Measurements from ENCODE around the gene SLC12A7. TPM values are rescaled to one million over a fixed set of nuclear protein-coding genes. Genes with fewer than 3 reads are reported as not detected.

Gene SLC12A7
- total and polyA plus RNA-seq, 9 of the 15 experiments (the other 6 are each of a cell fraction or from before 2014, with no cell fraction given) = 0.01 to 3.1 (median 0.56) TPM

DNA sequence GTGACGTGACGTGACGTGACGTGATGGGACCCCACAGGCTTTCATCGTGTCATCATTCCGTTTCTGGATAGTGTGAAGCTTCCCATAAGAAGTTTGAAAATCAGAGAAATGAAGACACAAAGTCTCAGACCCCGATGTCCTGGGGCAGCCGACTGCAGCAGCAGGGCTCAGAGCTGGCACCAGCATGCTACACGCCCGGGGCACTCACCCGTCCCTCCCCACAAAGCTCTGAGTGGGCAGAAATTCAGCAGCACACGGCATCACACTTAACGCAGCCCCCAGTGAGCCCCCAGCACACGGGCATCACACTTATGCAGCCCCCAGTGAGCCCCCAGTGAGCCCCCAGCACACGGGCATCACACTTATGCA, 42.2 kb downstream of the SLC12A7 start (continued):
- no peak for TF ChIP-seq MLLT1 (IDR thresholded peaks at IDR 0.05)

DNA sequence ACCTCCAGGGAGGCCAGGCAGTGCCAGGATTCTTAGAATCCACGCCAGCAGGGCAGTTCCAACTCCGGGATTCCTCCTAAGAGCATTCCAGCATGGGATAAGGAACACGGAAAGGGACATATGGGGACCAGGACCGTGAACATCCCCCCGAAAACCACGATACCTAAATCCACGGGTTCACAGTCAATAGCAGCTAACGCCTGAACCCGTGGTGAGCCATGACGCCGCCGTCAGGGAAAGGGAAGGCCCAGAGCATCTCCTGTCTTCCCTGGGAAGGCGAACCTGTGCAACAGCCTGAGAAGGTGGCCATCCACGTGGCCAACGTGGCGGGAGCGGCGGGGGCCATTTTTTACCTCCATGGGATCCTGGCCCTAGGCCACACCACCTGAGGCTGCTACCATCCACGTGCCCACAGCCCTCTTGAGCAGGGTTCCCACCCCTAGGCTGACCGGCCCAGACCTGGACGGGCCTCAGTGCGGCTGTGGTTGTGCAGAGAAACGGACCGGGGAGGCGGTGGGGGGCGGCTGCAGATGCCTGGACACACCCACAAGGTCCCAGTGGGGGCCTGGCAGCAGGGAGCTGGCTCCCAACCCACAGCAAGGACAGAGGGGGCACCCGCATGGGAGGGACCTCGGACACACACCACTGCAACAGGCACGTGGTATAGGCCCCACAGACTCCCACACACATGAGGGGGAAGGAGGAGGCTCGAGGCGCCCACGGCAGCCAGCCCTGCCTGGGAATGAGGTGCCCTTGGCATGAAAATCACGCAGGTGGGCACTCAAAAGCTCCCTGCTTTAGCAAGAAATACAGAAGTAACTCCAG, 42.8 kb downstream of the SLC12A7 start:
- Histone ChIP-seq H3K4me1 (replicated peaks in 1 of 2; ENCODE audit: control insufficient read depth in 2 of 2, insufficient read depth in 2 of 2, low read length in 2 of 2) (peaks cover 14 to 44% of the 10 kb centered on the region in 2 experiments; a peak in 4 of 5 replicates), H3K79me2 (ENCODE audit: control insufficient read depth, insufficient read depth, low read length) (no peaks in the 10 kb centered on the region), H3K9me1 (ENCODE audit: control insufficient read depth, insufficient read depth, low read length) (no peaks in the 10 kb centered on the region), H3K36me3 (ENCODE audit: control insufficient read depth, insufficient read depth, low read length) (no peaks in the 10 kb centered on the region), H3K9ac (ENCODE audit: insufficient read depth in 1 of 2, low read depth in 2 of 2, low read length in 2 of 2) (peak overlapping the region in 1 of 2 experiments; percentile 54; a peak in 1 of 4 replicates), H4K20me1 (replicated peaks; ENCODE audit: control insufficient read depth, insufficient read depth, low read length) (peaks cover 18% of the 10 kb centered on the region), H3K27ac (ENCODE audit: extremely low read depth, low read depth, low read length) (no peak overlapping the region), H3K4me3 (no peak overlapping the region), H2AFZ (ENCODE audit: low read depth, low read length) (no peak overlapping the region), H3K27me3 (ENCODE audit: control insufficient read depth in 2 of 2, insufficient read depth in 2 of 2, low read length in 2 of 2) (peaks cover 0 to 38% of the 10 kb centered on the region in 2 experiments; a peak in 3 of 5 replicates), H3K4me2 (ENCODE audit: insufficient read depth, low read length) (no peak overlapping the region), H3K9me3 (replicated peaks; ENCODE audit: control insufficient read depth, insufficient read depth, low read depth, low read length) (no peaks in the 10 kb centered on the region)
- ChIA-PET CTCF (ENCODE audit: low intra/inter-chr PET ratio) (no interaction called here), POLR2A (interaction anchor here (0.7 kb wide), 1 partner anchor 745 kb away, joined by 3 read pairs; no protein-coding TSS in a partner anchor)
- DNase-seq (ENCODE audit: extremely low read depth in 1 of 4, low spot score in 3 of 4) (no peak), FAIRE-seq (no peak), ATAC-seq (no peak)
- BruUV-seq (replicated peaks) = no TSS peak
- WGBS (ENCODE audit: insufficient coverage, low coverage, missing lambda C conversion rate) = 23% methylated on average over 26 of the region's 33 CpGs
- intact Hi-C loops (cut with micrococcal nuclease) = loop anchor here (5.0 kb wide), 1 partner anchor 48 kb away; no protein-coding TSS in a partner anchor
- in situ Hi-C loops (cut with MboI) = no loop called here
- TF ChIP-seq EGR1 (conservative IDR thresholded peaks at IDR 0.05) = no peak
- TF ChIP-seq, protein P1, sequence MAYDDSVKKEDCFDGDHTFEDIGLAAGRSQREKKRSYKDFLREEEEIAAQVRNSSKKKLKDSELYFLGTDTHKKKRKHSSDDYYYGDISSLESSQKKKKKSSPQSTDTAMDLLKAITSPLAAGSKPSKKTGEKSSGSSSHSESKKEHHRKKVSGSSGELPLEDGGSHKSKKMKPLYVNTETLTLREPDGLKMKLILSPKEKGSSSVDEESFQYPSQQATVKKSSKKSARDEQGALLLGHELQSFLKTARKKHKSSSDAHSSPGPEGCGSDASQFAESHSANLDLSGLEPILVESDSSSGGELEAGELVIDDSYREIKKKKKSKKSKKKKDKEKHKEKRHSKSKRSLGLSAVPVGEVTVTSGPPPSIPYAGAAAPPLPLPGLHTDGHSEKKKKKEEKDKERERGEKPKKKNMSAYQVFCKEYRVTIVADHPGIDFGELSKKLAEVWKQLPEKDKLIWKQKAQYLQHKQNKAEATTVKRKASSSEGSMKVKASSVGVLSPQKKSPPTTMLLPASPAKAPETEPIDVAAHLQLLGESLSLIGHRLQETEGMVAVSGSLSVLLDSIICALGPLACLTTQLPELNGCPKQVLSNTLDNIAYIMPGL (CRISPR knock-in tag; IDR thresholded peaks at IDR 0.05) = no peak
- no peak for TF ChIP-seq BRCA1 (IDR thresholded peaks at IDR 0.05)
- 0 out of 2 replicates have a peak, but pooled peaks have one; percentile 59 for TF ChIP-seq BRCA1 (CRISPR knock-in tag; IDR thresholded peaks at IDR 0.05)
- TF ChIP-seq L3MBTL2 (IDR thresholded peaks at IDR 0.05) = 0 out of 2 replicates have a peak, but pooled peaks have one; percentile 17
- TF ChIP-seq, protein P2, sequence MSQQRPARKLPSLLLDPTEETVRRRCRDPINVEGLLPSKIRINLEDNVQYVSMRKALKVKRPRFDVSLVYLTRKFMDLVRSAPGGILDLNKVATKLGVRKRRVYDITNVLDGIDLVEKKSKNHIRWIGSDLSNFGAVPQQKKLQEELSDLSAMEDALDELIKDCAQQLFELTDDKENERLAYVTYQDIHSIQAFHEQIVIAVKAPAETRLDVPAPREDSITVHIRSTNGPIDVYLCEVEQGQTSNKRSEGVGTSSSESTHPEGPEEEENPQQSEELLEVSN (IDR thresholded peaks at IDR 0.05; ENCODE audit: borderline replicate concordance in 1 of 2, extremely low read depth in 1 of 2, insufficient read depth in 1 of 2, insufficient read length in 1 of 2, low read depth in 1 of 2, low read length in 1 of 2, poor library complexity in 1 of 2, severe bottlenecking in 1 of 2) = peak in 1 of 2 experiments; percentile 13
- no peak for TF ChIP-seq KAT2B (IDR thresholded peaks at IDR 0.05; ENCODE audit: low read depth, low read length)
- TF ChIP-seq STAG1 (CRISPR knock-in tag; IDR thresholded peaks at IDR 0.05; ENCODE audit: borderline replicate concordance) = 0 out of 2 replicates have a peak, but pooled peaks have one; percentile 21
- TF ChIP-seq MED1 (CRISPR knock-in tag; IDR thresholded peaks at IDR 0.05; ENCODE audit: borderline replicate concordance) = peak; percentile 21; the same call in 1 of the 2 replicates
- TF ChIP-seq PPARD (CRISPR knock-in tag; IDR thresholded peaks at IDR 0.05) = no peak

Data from K562 (cell line).